Glomerular visceral epithelial cell (primary cell): Measurements from ENCODE around the gene KANSL1.
"Not testable (repeated sequence)": the region's sequence is repeated elsewhere in the genome, so short reads cannot be mapped to it uniquely, and the experiment has no call there.

Source experiments
- DNase-seq: peaks from one replicate; pipeline ENCODE4 v3.0.0-alpha.2; 2016; ENCODE audit errors: extremely low spot score

Gene KANSL1

DNA sequence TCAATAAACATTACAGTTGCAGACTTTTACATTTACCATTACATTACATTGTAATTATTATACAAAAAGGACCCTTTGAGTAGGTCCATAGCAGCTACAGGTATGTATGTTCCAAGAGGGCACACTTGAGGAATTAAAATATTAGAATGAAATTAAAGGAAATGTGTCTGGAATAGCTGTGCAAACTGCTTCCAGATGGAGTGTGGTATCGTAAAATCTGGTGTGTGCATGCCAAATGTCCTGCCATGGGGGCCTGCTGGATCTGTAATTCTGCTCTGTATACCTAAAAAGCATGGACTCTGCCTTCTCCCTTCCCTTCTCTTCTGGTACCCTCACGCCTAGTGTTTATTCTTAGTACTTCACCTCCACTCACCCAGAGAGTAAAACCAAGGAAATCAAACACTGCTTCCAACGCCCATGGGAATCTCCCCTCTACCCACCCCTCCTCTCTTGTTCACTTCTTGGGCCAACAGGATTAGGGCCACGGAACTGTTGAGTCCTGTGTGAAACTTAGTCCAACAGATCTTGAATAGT, 155.4 kb downstream of the KANSL1 start:
- no peak for DNase-seq

GRCh38 chr17:46036491-46036890, 156.7 kb downstream of the KANSL1 start:
- no peak for DNase-seq

GRCh38 chr17:46035112-46035818, 158.0 kb downstream of the KANSL1 start:
- peak; percentile 23 for DNase-seq

DNA sequence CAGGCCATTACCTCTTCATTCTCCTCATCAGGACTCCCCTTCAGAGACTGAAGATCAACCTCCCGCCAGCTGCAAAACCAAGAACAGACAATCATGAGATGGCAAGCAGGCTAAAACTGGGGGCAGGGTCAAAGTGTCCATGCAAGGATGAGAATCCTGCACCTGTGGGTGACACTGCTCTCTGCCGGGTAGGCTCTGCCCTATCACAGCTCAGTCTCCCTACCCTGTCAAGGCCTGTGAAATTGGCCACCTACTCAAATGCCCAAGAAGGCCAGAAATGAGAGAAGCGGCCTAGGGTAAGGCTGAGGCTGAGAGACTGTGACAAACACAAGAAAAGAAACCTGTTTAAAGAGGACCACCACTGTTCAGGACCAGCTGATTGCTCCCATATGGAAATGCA, 159.8 kb downstream of the KANSL1 start:
- no peak for DNase-seq

- no peak for DNase-seq
Observed at GRCh38 chr17:46032909-46033308, 160.3 kb downstream of the KANSL1 start.

GRCh38 chr17:46031920-46032319, 161.3 kb downstream of the KANSL1 start:
- no peak for DNase-seq

GRCh38 chr17:46031440-46031839, 161.8 kb downstream of the KANSL1 start:
- DNase-seq = no peak

GRCh38 chr17:46030752-46031151, 162.5 kb downstream of the KANSL1 start:
- no peak for DNase-seq

DNA sequence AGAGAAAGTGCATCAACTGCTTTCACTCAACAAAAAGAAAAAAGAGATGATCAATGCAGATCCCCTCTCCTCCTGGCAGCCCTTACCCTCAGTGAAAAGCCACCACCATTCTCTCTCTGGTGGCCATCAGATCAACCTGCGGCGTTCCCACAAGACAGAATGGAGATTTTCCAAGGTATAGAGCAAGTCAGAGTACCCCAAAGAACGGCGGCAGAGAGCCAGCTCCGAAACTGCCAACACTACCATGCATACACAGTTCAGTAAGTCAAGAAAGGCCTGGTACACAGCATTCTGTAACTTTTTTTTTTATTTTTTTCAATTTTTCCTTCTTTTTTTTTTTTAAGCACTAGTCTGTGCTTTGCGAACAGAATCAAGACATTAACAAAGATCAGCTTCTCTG, 163.6 kb downstream of the KANSL1 start:
- DNase-seq = no peak

- DNase-seq = no peak
Observed at GRCh38 chr17:46028981-46029565, 164.2 kb downstream of the KANSL1 start.

DNA sequence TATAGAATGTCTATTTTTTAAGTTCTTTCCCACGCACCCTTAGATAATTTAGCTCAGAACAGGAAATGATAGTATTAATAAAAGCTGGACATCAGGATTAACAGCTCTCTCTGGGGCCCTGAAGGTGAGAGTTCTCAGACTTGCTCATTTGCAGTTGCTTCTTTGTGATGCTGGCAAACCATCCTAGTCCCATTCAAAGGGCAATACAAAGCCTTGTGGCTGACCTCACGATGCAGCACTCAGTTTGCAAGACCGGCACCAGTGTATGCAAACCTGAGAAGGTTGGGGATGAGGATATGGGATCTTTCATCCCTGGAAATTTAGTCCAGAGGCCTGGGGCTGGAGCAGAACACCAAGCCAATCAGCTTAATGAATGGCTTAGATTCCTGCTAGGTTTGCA, 164.9 kb downstream of the KANSL1 start:
- no peak for DNase-seq

DNA sequence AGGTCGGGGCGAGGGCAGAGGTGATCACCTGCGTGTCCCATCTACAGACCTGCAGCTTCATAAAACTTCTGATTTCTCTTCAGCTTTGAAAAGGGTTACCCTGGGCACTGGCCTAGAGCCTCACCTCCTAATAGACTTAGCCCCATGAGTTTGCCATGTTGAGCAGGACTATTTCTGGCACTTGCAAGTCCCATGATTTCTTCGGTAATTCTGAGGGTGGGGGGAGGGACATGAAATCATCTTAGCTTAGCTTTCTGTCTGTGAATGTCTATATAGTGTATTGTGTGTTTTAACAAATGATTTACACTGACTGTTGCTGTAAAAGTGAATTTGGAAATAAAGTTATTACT, 165.3 kb downstream of the KANSL1 start:
- no peak for DNase-seq

DNA sequence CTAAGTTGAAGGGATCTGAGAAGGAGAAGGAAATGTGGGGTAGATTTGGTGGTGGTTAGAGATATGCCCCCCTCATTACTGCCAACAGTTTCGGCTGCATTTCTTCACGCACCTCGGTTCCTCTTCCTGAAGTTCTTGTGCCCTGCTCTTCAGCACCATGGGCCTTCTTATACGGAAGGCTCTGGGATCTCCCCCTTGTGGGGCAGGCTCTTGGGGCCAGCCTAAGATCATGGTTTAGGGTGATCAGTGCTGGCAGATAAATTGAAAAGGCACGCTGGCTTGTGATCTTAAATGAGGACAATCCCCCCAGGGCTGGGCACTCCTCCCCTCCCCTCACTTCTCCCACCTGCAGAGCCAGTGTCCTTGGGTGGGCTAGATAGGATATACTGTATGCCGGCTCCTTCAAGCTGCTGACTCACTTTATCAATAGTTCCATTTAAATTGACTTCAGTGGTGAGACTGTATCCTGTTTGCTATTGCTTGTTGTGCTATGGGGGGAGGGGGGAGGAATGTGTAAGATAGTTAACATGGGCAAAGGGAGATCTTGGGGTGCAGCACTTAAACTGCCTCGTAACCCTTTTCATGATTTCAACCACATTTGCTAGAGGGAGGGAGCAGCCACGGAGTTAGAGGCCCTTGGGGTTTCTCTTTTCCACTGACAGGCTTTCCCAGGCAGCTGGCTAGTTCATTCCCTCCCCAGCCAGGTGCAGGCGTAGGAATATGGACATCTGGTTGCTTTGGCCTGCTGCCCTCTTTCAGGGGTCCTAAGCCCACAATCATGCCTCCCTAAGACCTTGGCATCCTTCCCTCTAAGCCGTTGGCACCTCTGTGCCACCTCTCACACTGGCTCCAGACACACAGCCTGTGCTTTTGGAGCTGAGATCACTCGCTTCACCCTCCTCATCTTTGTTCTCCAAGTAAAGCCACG, 165.9 kb downstream of the KANSL1 start:
- DNase-seq = no peak

GRCh38 chr17:46026166-46027047, 166.8 kb downstream of the KANSL1 start:
- DNase-seq = no peak

DNA sequence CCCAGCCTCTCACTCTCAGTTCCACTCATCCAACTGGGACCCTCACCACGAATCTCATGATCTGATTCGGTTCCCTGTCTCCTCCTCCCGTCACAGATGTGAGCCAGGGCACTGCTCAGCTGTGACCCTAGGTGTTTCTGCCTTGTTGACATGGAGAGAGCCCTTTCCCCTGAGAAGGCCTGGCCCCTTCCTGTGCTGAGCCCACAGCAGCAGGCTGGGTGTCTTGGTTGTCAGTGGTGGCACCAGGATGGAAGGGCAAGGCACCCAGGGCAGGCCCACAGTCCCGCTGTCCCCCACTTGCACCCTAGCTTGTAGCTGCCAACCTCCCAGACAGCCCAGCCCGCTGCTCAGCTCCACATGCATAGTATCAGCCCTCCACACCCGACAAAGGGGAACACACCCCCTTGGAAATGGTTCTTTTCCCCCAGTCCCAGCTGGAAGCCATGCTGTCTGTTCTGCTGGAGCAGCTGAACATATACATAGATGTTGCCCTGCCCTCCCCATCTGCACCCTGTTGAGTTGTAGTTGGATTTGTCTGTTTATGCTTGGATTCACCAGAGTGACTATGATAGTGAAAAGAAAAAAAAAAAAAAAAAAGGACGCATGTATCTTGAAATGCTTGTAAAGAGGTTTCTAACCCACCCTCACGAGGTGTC, 167.6 kb downstream of the KANSL1 start:
- no peak for DNase-seq

- DNase-seq = no peak
Observed at GRCh38 chr17:46025060-46025459, 168.2 kb downstream of the KANSL1 start.

- no peak for DNase-seq
Observed at GRCh38 chr17:46024590-46024989, 168.6 kb downstream of the KANSL1 start.

GRCh38 chr17:46023783-46024388, 169.3 kb downstream of the KANSL1 start:
- DNase-seq = no peak

- DNase-seq = not testable (repeated sequence)
Observed at GRCh38 chr17:46023366-46023765, 169.9 kb downstream of the KANSL1 start.

DNA sequence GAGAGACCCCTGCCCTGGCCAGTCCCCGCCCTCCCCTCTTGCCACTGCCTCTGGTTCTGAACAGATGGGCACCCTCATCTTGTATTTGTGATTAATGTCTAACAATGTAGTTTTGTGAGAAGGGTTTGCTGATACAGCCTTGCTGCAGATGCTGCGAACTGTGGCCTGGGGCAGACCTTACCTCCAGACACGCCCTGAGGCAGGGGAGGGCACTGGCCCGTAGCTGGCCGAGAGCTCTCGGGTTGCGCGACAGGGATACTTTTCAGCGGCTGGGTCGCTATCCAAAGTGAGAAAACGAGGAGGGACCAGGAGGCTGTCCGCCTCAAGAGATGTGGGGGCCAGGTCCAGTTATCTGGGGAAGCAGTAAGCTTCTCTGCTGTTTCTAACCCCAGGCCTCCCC, 172.2 kb downstream of the KANSL1 start:
- DNase-seq = no peak
